Measurements from ENCODE around the gene SLC26A2.

DNA sequence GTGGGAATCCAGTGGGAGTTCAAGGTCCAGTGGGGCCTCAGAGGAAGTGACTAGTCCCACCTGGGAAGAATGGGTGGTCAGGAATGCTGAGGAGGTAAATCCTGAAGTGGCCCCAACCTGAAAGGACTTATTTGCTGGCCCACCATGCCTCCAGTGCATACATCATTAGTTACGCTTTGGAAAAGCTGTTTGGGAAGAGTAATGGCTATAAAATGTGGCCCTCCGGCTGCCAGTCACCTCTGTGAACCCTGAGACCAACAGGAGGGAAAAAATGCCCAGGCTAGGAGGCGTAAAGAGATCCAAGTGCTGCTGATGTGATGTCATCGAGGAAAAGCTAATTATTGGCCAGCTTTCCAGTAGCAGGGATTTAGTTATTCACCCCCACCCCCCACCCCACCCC lies 2.7 kb upstream of the SLC26A2 start:
- TF ChIP-seq POLR2A (IDR thresholded peaks at IDR 0.05; ENCODE audit: low read length) (no peak), GATA1 (IDR thresholded peaks at IDR 0.05; ENCODE audit: low read depth, low read length) (no peak)
